Lung (tissue), 12 donors: ENCODE measurements around the gene NCL. TPM values are rescaled to one million over a fixed set of nuclear protein-coding genes. Genes with fewer than 3 reads are reported as not detected.

Experiments
- ATAC-seq: fragments of 200-7000 bp; cut with Tn5 transposase; one replicate; pipeline ENCODE4 v1.9.1; 2020; ENCODE audit warnings: moderate number of reproducible peaks; ENCODE audit not compliant: insufficient read depth, low FRiP score
- DNase-seq, 3 donors: peaks; one replicate each; pipeline ENCODE4 v3.0.0-alpha.2; 2013 to 2017
- H3K27ac ChIP-seq, 2 donors: one replicate each; pipeline ENCODE4 v1.5.1; 2013; ENCODE audit warnings: mild to moderate bottlenecking in 2 of 2, moderate library complexity in 2 of 2, control low read depth in 1 of 2, inconsistent platforms in 1 of 2, low read depth in 1 of 2, low read length in 1 of 2
- H3K27me3 ChIP-seq, 3 donors: one replicate each; pipeline ENCODE4 v1.5.1; 2013; ENCODE audit warnings: low read length in 2 of 3; ENCODE audit not compliant: control insufficient read depth in 3 of 3, insufficient read depth in 3 of 3
- H3K36me3 ChIP-seq, 4 donors: one replicate each; pipeline ENCODE4 v1.5.1; 2013; ENCODE audit warnings: low read length in 4 of 4, mild to moderate bottlenecking in 1 of 4, moderate library complexity in 1 of 4; ENCODE audit not compliant: control insufficient read depth in 4 of 4, insufficient read depth in 4 of 4
- H3K4me1 ChIP-seq, 5 donors: one replicate each; pipeline ENCODE4 v1.5.1; 2013; ENCODE audit warnings: low read length in 5 of 5, mild to moderate bottlenecking in 2 of 5, moderate library complexity in 1 of 5; ENCODE audit not compliant: control insufficient read depth in 5 of 5, insufficient read depth in 5 of 5
- H3K4me3 ChIP-seq: one replicate; pipeline ENCODE4 v1.5.1; 2013; ENCODE audit warnings: mild to moderate bottlenecking, control low read depth, moderate library complexity
- H3K9ac ChIP-seq, 2 donors: one replicate each; pipeline ENCODE4 v1.5.1; 2013; ENCODE audit warnings: low read length in 2 of 2, control low read depth in 1 of 2; ENCODE audit not compliant: insufficient read depth in 1 of 2
- H3K9me3 ChIP-seq, 4 donors: one replicate each; pipeline ENCODE4 v1.5.1; 2013; ENCODE audit warnings: low read length in 3 of 4, mild to moderate bottlenecking in 1 of 4, moderate library complexity in 1 of 4; ENCODE audit not compliant: control insufficient read depth in 4 of 4, insufficient read depth in 3 of 4
- WGBS, 2 donors: extraction: QIAGEN DNeasy Blood & Tissue Kit; methylation state at CpG; one replicate each; pipeline ENCODE4 v1.1.7; 2013; 5-methylcytosine and 5-hydroxymethylcytosine counted together
- polyA plus RNA-seq, 2 donors: library from polyadenylated mRNA; stranded (reverse); fragments of 200-250 nt; gene quantifications; one replicate each; pipeline ENCODE4 v1.2.1, GENCODE V29; 2013
- total RNA-seq, 2 donors: library from RNA; depleted of rRNA in 1 of 2; stranded (reverse); fragments of >200 nt in 1 of 2; gene quantifications; one replicate each; pipeline ENCODE4 v1.2.1, GENCODE V29; 2014 to 2021
- TF ChIP-seq, protein P1 (sequence below): IDR thresholded peaks from 2 replicates; pipeline ENCODE4 v1.5.1; 2012; ENCODE audit warnings: mild to moderate bottlenecking; ENCODE audit errors: control extremely low read depth, extremely low read depth
- donor health status: control.
- donor health status: control.
- donor health status: Bipolar disorder and iron deficiency.
- donor health status: healthy.
- donor health status: DM: yes; HTN: yes; CAD: no.

Gene NCL
- total and polyA plus RNA-seq, 4 donors: 144 to 373 (median 331) TPM

GRCh38 chr2:231467613-231468530 lies 3.6 kb upstream of the NCL start:
- H3K27ac ChIP-seq: no peak overlapping the region
- H3K9me3 ChIP-seq: no peaks in the 10 kb centered on the region
- no peak for ATAC-seq
- WGBS, 2 donors: 85 to 87% methylated on average over 11 to 12 of the region's 12 CpGs
- TF ChIP-seq, protein P1, sequence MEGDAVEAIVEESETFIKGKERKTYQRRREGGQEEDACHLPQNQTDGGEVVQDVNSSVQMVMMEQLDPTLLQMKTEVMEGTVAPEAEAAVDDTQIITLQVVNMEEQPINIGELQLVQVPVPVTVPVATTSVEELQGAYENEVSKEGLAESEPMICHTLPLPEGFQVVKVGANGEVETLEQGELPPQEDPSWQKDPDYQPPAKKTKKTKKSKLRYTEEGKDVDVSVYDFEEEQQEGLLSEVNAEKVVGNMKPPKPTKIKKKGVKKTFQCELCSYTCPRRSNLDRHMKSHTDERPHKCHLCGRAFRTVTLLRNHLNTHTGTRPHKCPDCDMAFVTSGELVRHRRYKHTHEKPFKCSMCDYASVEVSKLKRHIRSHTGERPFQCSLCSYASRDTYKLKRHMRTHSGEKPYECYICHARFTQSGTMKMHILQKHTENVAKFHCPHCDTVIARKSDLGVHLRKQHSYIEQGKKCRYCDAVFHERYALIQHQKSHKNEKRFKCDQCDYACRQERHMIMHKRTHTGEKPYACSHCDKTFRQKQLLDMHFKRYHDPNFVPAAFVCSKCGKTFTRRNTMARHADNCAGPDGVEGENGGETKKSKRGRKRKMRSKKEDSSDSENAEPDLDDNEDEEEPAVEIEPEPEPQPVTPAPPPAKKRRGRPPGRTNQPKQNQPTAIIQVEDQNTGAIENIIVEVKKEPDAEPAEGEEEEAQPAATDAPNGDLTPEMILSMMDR: no peak
- peaks cover 0 to 14% (median 5%) of the 10 kb centered on the region in 5 donors for H3K4me1 ChIP-seq
- no peak overlapping the region for H3K4me3 ChIP-seq
- no peak overlapping the region for H3K9ac ChIP-seq
- no peak for DNase-seq
- no peaks in the 10 kb centered on the region for H3K27me3 ChIP-seq
- peaks cover 0 to 6% (median 3%) of the 10 kb centered on the region in 4 donors for H3K36me3 ChIP-seq

DNA sequence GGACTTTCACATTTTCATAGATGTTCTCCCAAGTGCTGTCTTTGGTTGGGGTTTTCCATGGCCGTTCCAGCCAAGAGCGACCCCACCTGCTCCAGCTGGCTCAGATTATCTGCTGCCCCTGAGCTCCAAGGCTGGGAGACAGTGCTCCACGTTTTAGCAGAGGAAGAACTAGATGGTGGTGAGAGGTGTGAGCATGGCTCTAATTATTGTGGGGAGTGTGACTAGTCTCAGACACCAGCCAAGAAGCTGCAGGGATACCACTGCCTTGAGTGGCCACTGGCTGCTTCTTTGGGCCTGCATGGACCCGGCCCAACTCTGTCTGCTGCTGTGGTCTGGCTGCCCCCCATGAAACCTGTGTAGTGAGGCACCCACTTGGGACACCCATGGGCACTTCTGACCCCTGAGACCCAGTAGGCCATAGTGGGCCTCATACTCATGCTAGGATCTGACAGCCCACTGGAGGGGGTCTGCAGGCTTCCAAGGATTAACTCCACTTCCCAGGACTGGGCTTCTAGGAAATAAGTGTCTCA lies 2.8 kb upstream of the NCL start:
- Histone ChIP-seq H3K4me1 (peaks cover 4 to 22% (median 6%) of the 10 kb centered on the region in 5 donors), H3K36me3 (peaks cover 0 to 11% (median 6%) of the 10 kb centered on the region in 4 donors), H3K27me3 (no peaks in the 10 kb centered on the region), H3K9ac (no peak overlapping the region), H3K4me3 (no peak overlapping the region), H3K9me3 (no peaks in the 10 kb centered on the region), H3K27ac (no peak overlapping the region)
- WGBS, 2 donors: 94 to 96% methylated on average over 4 of the region's 4 CpGs
- DNase-seq (no peak), ATAC-seq (no peak)
- TF ChIP-seq, protein P1: no peak

DNA sequence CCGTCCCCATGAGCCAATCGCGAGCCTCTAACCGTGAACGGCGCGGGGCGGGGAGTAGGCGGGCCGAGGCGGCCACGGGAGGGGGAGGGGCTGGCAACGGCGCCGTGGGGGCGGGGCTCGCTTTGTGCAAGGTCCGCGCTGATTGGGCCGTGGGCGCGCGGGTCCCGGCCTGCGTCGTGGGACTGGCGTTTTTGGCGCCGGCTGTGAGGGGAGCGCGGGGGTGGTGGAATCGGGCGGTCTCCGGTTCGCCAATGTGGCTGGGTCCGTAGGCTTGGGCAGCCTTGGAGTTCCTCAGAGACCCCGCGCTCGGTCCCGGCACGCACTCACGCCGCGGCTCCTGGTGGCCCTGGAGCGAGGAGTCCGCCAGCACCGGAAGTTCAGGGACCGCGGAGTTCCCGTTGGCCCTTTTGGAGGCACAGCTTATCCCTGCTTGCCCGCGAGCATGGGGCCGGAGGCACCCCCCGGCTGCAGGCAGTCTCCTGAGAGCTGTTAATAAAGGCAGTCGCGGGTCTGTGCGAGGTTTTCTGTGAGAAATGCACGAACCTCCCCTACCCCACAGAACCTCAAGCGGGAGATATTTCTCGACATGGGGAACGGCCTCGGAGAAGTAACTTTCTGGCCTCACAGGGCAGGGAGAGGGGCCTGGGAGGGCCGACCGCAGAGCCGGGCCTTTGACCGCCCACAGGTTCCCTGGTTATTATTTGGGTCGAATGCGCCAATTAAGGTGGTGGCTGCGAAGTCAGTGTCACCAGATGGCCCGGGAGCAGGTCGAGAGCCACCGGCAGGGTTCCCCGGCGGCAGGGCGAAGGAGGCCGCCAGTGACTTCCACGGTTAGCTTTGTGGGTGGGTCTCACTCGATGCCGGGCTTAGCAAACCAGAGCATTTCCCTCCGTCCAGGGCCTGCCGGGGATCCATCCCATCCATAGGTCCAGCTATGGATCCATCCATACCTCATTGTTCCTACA lies 574 bp upstream of the NCL start:
- peak overlapping the region; percentile 92 to 96 for H3K27ac ChIP-seq

More for the DNA sequence above, 574 bp upstream of the NCL start:
- ATAC-seq (peak; percentile 97), DNase-seq (peak; percentile 99)
- TF ChIP-seq, protein P1: no peak
- Histone ChIP-seq H3K27me3 (no peaks in the 10 kb centered on the region), H3K9ac (peak overlapping the region; percentile 89 to 99), H3K9me3 (no peaks in the 10 kb centered on the region), H3K4me1 (peaks cover 4 to 22% (median 10%) of the 10 kb centered on the region in 5 donors), H3K4me3 (peak overlapping the region; percentile 67), H3K36me3 (peaks cover 10 to 32% (median 25%) of the 10 kb centered on the region in 4 donors)
- 1 to 2% methylated on average over 73 to 81 of the region's 81 CpGs for WGBS, 2 donors
